HL-60 (cell line): ENCODE results near the gene GPHN.

ENCODE experiments used
- DNase-seq, 2 experiments: peaks; one replicate each; pipeline ENCODE4 v3.0.0-alpha.2; 2010 to 2020; ENCODE audit warnings: low read depth in 1 of 2, low spot score in 1 of 2
- H3K27ac ChIP-seq: fragments of 250-450 bp; sonication (Bioruptor Pico); replicated peaks from 2 replicates; pipeline ENCODE4 v1.5.1; 2020; ENCODE audit warnings: mild to moderate bottlenecking, moderate library complexity
- H3K27me3 ChIP-seq: fragments of 250-450 bp; sonication (Bioruptor Pico); 2 replicates; pipeline ENCODE4 v1.5.1; 2021; ENCODE audit warnings: mild to moderate bottlenecking, moderate library complexity; ENCODE audit not compliant: insufficient read depth, poor library complexity, severe bottlenecking
- H3K4me3 ChIP-seq: replicated peaks from 2 replicates; pipeline ENCODE4 v1.5.1; 2011; ENCODE audit warnings: mild to moderate bottlenecking, control low read depth, low read length; ENCODE audit not compliant: insufficient read depth
- CTCF ChIP-seq: IDR thresholded peaks from one replicate; pipeline ENCODE4 v1.5.1; 2011; ENCODE audit warnings: low read length, control low read depth, inconsistent platforms; ENCODE audit not compliant: insufficient read depth
- GABPA ChIP-seq: IDR thresholded peaks from 2 replicates; pipeline ENCODE4 v1.6.1; 2012; ENCODE audit warnings: low read depth
- POLR2AphosphoS5 ChIP-seq: IDR thresholded peaks from 2 replicates; pipeline ENCODE4 v1.6.1; 2012; ENCODE audit warnings: low read depth
- REST ChIP-seq: IDR thresholded peaks from 2 replicates; pipeline ENCODE4 v1.6.1; 2012; ENCODE audit warnings: low read depth; ENCODE audit not compliant: insufficient replicate concordance
- SPI1 ChIP-seq: IDR thresholded peaks from 2 replicates; pipeline ENCODE4 v1.6.1; 2012; ENCODE audit warnings: low read depth, mild to moderate bottlenecking, borderline replicate concordance

GPHN gene

GRCh38 chr14:67140556-67140955 is 632.6 kb downstream of the GPHN start:
- DNase-seq, result no peak
- H3K27ac ChIP-seq, result no peak overlapping the region
- no peaks in the 10 kb centered on the region for H3K27me3 ChIP-seq
- TF ChIP-seq POLR2AphosphoS5 (no peak), CTCF (no peak), SPI1 (no peak), REST (no peak), GABPA (no peak)
- no peak overlapping the region for H3K4me3 ChIP-seq

- H3K4me3 ChIP-seq, result no peak overlapping the region
- no peak overlapping the region for H3K27ac ChIP-seq
- no peak for DNase-seq
- no peak for TF ChIP-seq SPI1
- TF ChIP-seq GABPA, result no peak
- no peak for TF ChIP-seq REST
- no peak for TF ChIP-seq POLR2AphosphoS5
- no peak for TF ChIP-seq CTCF
- H3K27me3 ChIP-seq, result no peaks in the 10 kb centered on the region
Measured at GRCh38 chr14:67141146-67141900, 633.4 kb downstream of the GPHN start.

- H3K27me3 ChIP-seq, result no peaks in the 10 kb centered on the region
- no peak for TF ChIP-seq POLR2AphosphoS5
- no peak for TF ChIP-seq REST
- TF ChIP-seq GABPA, result no peak
- TF ChIP-seq SPI1, result no peak
- TF ChIP-seq CTCF, result no peak
- no peak for DNase-seq
- no peak overlapping the region for H3K4me3 ChIP-seq
- no peak overlapping the region for H3K27ac ChIP-seq
Measured at GRCh38 chr14:67151082-67151666, 643.2 kb downstream of the GPHN start.
